Liver (tissue), 10 donors: Measurements from ENCODE around the gene LRRC37A3. TPM values are rescaled to one million over a fixed set of nuclear protein-coding genes. Genes with fewer than 3 reads are reported as not detected.
"Not testable (repeated sequence)": the region's sequence is repeated elsewhere in the genome, so short reads cannot be mapped to it uniquely, and the experiment has no call there.

Source experiments
- DNase-seq: peaks from one replicate; pipeline ENCODE4 v3.0.0-alpha.2; 2017; ENCODE audit warnings: low spot score
- H3K27ac ChIP-seq, 2 donors: one replicate each; pipeline ENCODE4 v1.7.0; 2013; ENCODE audit warnings: inconsistent platforms in 2 of 2, low read length in 2 of 2, control low read depth in 1 of 2, low read depth in 1 of 2, mild to moderate bottlenecking in 1 of 2
- H3K27me3 ChIP-seq, 4 donors: one replicate each; pipeline versions ENCODE4 v1.6.1 to v1.7.0; 2013; ENCODE audit warnings: low read length in 3 of 4, inconsistent platforms in 1 of 4, mild to moderate bottlenecking in 1 of 4, moderate library complexity in 1 of 4; ENCODE audit not compliant: control insufficient read depth in 4 of 4, insufficient read depth in 4 of 4
- H3K36me3 ChIP-seq, 4 donors: one replicate each; pipeline versions ENCODE4 v1.6.1 to v1.7.0; 2013; ENCODE audit warnings: low read length in 3 of 4, mild to moderate bottlenecking in 3 of 4, low read depth in 1 of 4, moderate library complexity in 1 of 4; ENCODE audit not compliant: control insufficient read depth in 4 of 4, insufficient read depth in 3 of 4
- H3K4me1 ChIP-seq, 4 donors: one replicate each; pipeline versions ENCODE4 v1.6.1 to v1.7.0; 2013; ENCODE audit warnings: low read length in 3 of 4, mild to moderate bottlenecking in 3 of 4, moderate library complexity in 1 of 4; ENCODE audit not compliant: control insufficient read depth in 4 of 4, insufficient read depth in 4 of 4
- H3K4me3 ChIP-seq, 3 donors: one replicate each; pipeline versions ENCODE4 v1.6.1 to v1.7.0; 2013; ENCODE audit warnings: low read length in 3 of 3, control low read depth in 1 of 3, low read depth in 1 of 3, mild to moderate bottlenecking in 1 of 3
- H3K9ac ChIP-seq, 2 donors: one replicate each; pipeline ENCODE4 v1.7.0; 2013; ENCODE audit warnings: low read length in 2 of 2, mild to moderate bottlenecking in 2 of 2, moderate library complexity in 2 of 2, control low read depth in 1 of 2, low read depth in 1 of 2
- H3K9me3 ChIP-seq, 4 donors: one replicate each; pipeline versions ENCODE4 v1.6.1 to v1.7.0; 2013; ENCODE audit warnings: low read length in 3 of 4; ENCODE audit not compliant: control insufficient read depth in 4 of 4
- JUND ChIP-seq, 2 donors: IDR thresholded peaks; 2 replicates each; pipeline ENCODE4 v1.6.1; 2016; ENCODE audit warnings: antibody characterized with exemption in 2 of 2
- WGBS: extraction: QIAGEN DNeasy Blood & Tissue Kit; methylation state at CpG from one replicate; pipeline ENCODE4 v1.1.7; 2013; 5-methylcytosine and 5-hydroxymethylcytosine counted together
- polyA plus RNA-seq, 2 donors: library from polyadenylated mRNA; stranded (reverse) in 1 of 2; unstranded in 1 of 2; fragments of 200-250 nt in 1 of 2; fragments of >200 nt in 1 of 2; fragmentation: Nextera tagmentation in 1 of 2; extraction: Ambion mirVana in 1 of 2; gene quantifications; one replicate each; pipeline versions ENCODE4 v1.2.1 to v1.2.3, GENCODE V29; 2013 to 2015
- small RNA-seq: library from RNA; depleted of rRNA; stranded (forward); fragments of <200 nt; gene quantifications from one replicate; pipeline ENCODE3, GENCODE V24; 2014
- total RNA-seq, 2 donors: library from RNA; depleted of rRNA; stranded (reverse); fragments of >200 nt; gene quantifications; one replicate each; pipeline ENCODE4 v1.2.3, GENCODE V29; 2014
- donor health status: healthy.
- donor health status: healthy.
- donor health status: healthy.
- donor health status: healthy.
- donor health status: healthy.

Gene LRRC37A3
- total and polyA plus RNA-seq, 4 donors = 0.46 to 4.5 (median 3.0) TPM

- DNase-seq, H3K4me3 ChIP-seq, H3K9me3 ChIP-seq, H3K9ac ChIP-seq, H3K4me1 ChIP-seq, H3K36me3 ChIP-seq, H3K27me3 ChIP-seq, H3K27ac ChIP-seq: not testable (repeated sequence)
- peak in 1 of 2 donors; percentile 20 for TF ChIP-seq JUND (IDR thresholded peaks at IDR 0.05)
- WGBS = 68% methylated on average over 8 of the region's 9 CpGs
These were observed 110.9 kb downstream of the LRRC37A3 start for GRCh38 chr17:64808178-64808977.

Small RNA genes lying within 50 kb of the gene (small RNA-seq; reads per million reads assigned to genes)
- not detected for gene AC037487.3
- gene AC103810.6 = not detected
- not detected for gene AC103810.7
- gene RDM1P4 = not detected
- gene RN7SL404P = not detected
- gene RNU7-115P = not detected

Other genes with a start within 250 kb of the LRRC37A3 start
- 10 to 100 TPM; 26.5 to 40.5 TPM for gene GNA13, start 137.3 kb upstream of the LRRC37A3 start, total RNA-seq
- gene GNA13, start 137.3 kb upstream of the LRRC37A3 start, polyA plus RNA-seq = 1 to 10 TPM; 7.6 to 8.8 TPM
- gene RGS9, start 217.9 kb upstream of the LRRC37A3 start, total RNA-seq = 1 to 10 TPM; 1.6 to 2.7 TPM
- 1 to 10 TPM; 1.0 to 4.0 TPM for gene RGS9, start 217.9 kb upstream of the LRRC37A3 start, polyA plus RNA-seq